ENCODE measurements around the gene CLIC5.

CLIC5 gene

DNA sequence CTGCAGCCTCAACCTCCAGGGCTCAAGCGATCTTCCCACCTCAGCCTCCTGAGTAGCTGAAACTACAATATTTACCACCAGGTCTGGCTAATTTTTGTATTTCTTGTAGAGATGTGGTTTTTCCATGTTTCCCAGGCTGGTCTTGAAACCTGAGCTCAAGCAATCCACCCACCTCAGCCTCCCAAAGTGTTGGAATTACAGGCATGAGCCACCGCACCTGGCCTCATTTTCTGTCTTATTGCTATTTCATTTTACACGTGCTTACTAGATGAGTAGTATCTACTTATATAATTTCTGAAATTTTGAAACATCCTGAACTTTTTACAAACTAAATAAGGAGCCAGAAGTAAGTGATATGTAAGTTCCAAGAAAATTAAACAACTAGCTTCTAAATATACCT lies 34.6 kb downstream of the CLIC5 start:
- no peak for TF ChIP-seq ZBTB7A (IDR thresholded peaks at IDR 0.05; ENCODE audit: low read depth)
- no peak for TF ChIP-seq TCF12 (IDR thresholded peaks at IDR 0.05; ENCODE audit: low read depth)
- TF ChIP-seq CREB1 (IDR thresholded peaks at IDR 0.05; ENCODE audit: low read depth), result no peak
- no peak for TF ChIP-seq FOXM1 (IDR thresholded peaks at IDR 0.05; ENCODE audit: borderline replicate concordance, low read depth)
- TF ChIP-seq, protein P1, sequence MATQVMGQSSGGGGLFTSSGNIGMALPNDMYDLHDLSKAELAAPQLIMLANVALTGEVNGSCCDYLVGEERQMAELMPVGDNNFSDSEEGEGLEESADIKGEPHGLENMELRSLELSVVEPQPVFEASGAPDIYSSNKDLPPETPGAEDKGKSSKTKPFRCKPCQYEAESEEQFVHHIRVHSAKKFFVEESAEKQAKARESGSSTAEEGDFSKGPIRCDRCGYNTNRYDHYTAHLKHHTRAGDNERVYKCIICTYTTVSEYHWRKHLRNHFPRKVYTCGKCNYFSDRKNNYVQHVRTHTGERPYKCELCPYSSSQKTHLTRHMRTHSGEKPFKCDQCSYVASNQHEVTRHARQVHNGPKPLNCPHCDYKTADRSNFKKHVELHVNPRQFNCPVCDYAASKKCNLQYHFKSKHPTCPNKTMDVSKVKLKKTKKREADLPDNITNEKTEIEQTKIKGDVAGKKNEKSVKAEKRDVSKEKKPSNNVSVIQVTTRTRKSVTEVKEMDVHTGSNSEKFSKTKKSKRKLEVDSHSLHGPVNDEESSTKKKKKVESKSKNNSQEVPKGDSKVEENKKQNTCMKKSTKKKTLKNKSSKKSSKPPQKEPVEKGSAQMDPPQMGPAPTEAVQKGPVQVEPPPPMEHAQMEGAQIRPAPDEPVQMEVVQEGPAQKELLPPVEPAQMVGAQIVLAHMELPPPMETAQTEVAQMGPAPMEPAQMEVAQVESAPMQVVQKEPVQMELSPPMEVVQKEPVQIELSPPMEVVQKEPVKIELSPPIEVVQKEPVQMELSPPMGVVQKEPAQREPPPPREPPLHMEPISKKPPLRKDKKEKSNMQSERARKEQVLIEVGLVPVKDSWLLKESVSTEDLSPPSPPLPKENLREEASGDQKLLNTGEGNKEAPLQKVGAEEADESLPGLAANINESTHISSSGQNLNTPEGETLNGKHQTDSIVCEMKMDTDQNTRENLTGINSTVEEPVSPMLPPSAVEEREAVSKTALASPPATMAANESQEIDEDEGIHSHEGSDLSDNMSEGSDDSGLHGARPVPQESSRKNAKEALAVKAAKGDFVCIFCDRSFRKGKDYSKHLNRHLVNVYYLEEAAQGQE (IDR thresholded peaks at IDR 0.05; ENCODE audit: low read depth), result no peak
- TF ChIP-seq RAD21 (IDR thresholded peaks at IDR 0.05; ENCODE audit: low read depth), result no peak
- no peak for TF ChIP-seq EP300 (IDR thresholded peaks at IDR 0.05; ENCODE audit: borderline replicate concordance)
- TF ChIP-seq EGR1 (IDR thresholded peaks at IDR 0.05), result no peak
- no peak for TF ChIP-seq NFIC (IDR thresholded peaks at IDR 0.05)

DNA sequence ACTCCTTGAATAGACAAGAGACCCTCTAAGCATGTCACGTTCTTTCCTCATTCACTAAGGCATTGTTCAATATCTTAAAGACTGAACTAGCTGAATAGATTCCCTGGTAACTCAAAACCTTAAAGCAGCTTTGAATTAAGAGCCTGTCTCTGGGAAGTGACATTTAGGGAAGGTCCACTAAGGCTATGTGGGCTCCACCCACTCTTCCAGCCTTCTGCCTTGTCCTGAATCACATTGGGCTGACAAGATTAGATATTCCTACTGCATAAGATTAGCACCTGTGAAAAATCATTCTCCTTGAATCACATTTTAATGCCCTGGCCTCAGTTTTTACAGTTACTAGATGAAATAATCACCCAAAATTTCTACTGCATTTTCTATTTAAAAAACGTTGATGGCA lies 36.3 kb downstream of the CLIC5 start:
- TF ChIP-seq FOXM1 (IDR thresholded peaks at IDR 0.05; ENCODE audit: borderline replicate concordance, low read depth), result no peak
- TF ChIP-seq, protein P2, sequence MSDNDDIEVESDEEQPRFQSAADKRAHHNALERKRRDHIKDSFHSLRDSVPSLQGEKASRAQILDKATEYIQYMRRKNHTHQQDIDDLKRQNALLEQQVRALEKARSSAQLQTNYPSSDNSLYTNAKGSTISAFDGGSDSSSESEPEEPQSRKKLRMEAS (IDR thresholded peaks at IDR 0.05), result no peak
- no peak for TF ChIP-seq RAD21 (IDR thresholded peaks at IDR 0.05; ENCODE audit: low read depth)
- no peak for TF ChIP-seq CEBPB (IDR thresholded peaks at IDR 0.05)
- TF ChIP-seq, protein P3, sequence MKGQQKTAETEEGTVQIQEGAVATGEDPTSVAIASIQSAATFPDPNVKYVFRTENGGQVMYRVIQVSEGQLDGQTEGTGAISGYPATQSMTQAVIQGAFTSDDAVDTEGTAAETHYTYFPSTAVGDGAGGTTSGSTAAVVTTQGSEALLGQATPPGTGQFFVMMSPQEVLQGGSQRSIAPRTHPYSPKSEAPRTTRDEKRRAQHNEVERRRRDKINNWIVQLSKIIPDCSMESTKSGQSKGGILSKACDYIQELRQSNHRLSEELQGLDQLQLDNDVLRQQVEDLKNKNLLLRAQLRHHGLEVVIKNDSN (IDR thresholded peaks at IDR 0.05), result no peak
- TF ChIP-seq, protein P1 (IDR thresholded peaks at IDR 0.05; ENCODE audit: low read depth), result no peak
- TF ChIP-seq EP300 (IDR thresholded peaks at IDR 0.05; ENCODE audit: borderline replicate concordance), result no peak
- no peak for TF ChIP-seq EGR1 (IDR thresholded peaks at IDR 0.05)
- TF ChIP-seq ZBTB7A (IDR thresholded peaks at IDR 0.05; ENCODE audit: low read depth), result no peak
- no peak for TF ChIP-seq TAF1 (IDR thresholded peaks at IDR 0.05; ENCODE audit: low read depth)
- TF ChIP-seq NFIC (IDR thresholded peaks at IDR 0.05), result no peak
- TF ChIP-seq TEAD4 (IDR thresholded peaks at IDR 0.05), result no peak
- TF ChIP-seq YY1 (IDR thresholded peaks at IDR 0.05; ENCODE audit: low read depth), result no peak

GRCh38 chr6:45974596-45974995 lies 41.1 kb downstream of the CLIC5 start:
- TF ChIP-seq CEBPB (IDR thresholded peaks at IDR 0.05), result no peak
- TF ChIP-seq FOXM1 (IDR thresholded peaks at IDR 0.05; ENCODE audit: borderline replicate concordance, low read depth), result no peak
- TF ChIP-seq, protein P3 (IDR thresholded peaks at IDR 0.05), result no peak
- no peak for TF ChIP-seq EGR1 (IDR thresholded peaks at IDR 0.05)
- no peak for TF ChIP-seq CREB1 (IDR thresholded peaks at IDR 0.05; ENCODE audit: low read depth)
- TF ChIP-seq NFIC (IDR thresholded peaks at IDR 0.05), result no peak
- TF ChIP-seq, protein P1 (IDR thresholded peaks at IDR 0.05; ENCODE audit: low read depth), result no peak
- TF ChIP-seq TAF1 (IDR thresholded peaks at IDR 0.05; ENCODE audit: low read depth), result no peak
- no peak for TF ChIP-seq RAD21 (IDR thresholded peaks at IDR 0.05; ENCODE audit: low read depth)
- no peak for TF ChIP-seq TCF12 (IDR thresholded peaks at IDR 0.05; ENCODE audit: low read depth)
- no peak for TF ChIP-seq ZBTB7A (IDR thresholded peaks at IDR 0.05; ENCODE audit: low read depth)
- no peak for TF ChIP-seq YY1 (IDR thresholded peaks at IDR 0.05; ENCODE audit: low read depth)
- TF ChIP-seq TEAD4 (IDR thresholded peaks at IDR 0.05), result no peak
- no peak for TF ChIP-seq EP300 (IDR thresholded peaks at IDR 0.05; ENCODE audit: borderline replicate concordance)
- TF ChIP-seq, protein P2 (IDR thresholded peaks at IDR 0.05), result no peak

GRCh38 chr6:45972795-45973503 lies 42.7 kb downstream of the CLIC5 start:
- TF ChIP-seq TEAD4 (IDR thresholded peaks at IDR 0.05) (no peak), NFIC (IDR thresholded peaks at IDR 0.05) (no peak; the same call in 1 of the 2 replicates), TAF1 (IDR thresholded peaks at IDR 0.05; ENCODE audit: low read depth) (no peak), EP300 (IDR thresholded peaks at IDR 0.05; ENCODE audit: borderline replicate concordance) (no peak)
- TF ChIP-seq, protein P2 (IDR thresholded peaks at IDR 0.05), result 0 out of 2 replicates have a peak, but pooled peaks have one; percentile 35
- TF ChIP-seq, protein P3 (IDR thresholded peaks at IDR 0.05), result no peak
